ENCODE results near the gene HAP1. TPM values are rescaled to one million over a fixed set of nuclear protein-coding genes. Genes with fewer than 3 reads are reported as not detected.

The HAP1 gene
- total and polyA plus RNA-seq, 2 of the 8 experiments (the other 6 are each of a cell fraction or from before 2014, with no cell fraction given), result 2.3 to 3.6 TPM

DNA sequence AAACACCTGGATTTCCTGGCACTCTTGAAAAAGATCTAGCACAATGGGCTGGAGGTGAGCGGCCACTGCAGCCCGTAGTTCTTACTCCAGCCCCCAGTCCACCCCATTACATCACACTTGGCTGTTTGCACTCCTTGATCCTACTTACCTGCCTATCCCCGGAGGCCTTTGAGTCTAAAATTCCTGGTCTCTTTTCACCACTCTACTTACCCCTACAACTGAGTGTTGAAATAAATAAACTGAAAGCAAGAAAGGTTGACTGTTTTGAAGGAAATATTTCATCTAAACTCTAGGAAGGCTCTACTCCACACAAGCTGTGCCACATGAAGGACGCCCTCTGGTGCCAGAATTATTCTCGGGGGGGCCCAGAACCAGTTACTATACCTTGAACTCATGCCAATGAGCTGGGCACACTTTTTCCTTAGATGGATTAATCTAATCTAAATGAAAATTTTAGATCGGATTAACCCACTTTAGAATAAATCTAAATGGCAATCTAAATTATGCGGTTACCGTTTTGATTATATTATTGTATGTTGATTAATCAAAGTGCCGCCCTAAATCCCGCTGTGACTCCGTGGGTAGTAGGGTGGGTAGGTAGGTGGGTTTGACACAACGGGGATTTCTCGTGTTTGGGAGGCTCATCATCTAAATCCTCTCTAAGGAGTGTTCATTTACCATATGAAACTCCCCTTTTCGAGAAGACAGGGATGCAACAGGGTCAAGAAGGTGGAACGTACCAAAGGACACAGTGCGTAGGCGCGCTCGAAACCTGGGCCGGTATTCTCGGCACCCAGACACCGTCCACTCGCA lies 46.4 kb downstream of the HAP1 start (continued):
- TF ChIP-seq KDM4A (IDR thresholded peaks at IDR 0.05; ENCODE audit: low read depth, low read length, severe bottlenecking), result peak; percentile 9
- no peak for TF ChIP-seq BRCA1 (IDR thresholded peaks at IDR 0.05; ENCODE audit: low read depth, low read length)
- no peak for TF ChIP-seq RNF2 (IDR thresholded peaks at IDR 0.05; ENCODE audit: borderline replicate concordance, low read depth, low read length, missing control alignments, poor library complexity, severe bottlenecking)
- no peak for TF ChIP-seq PHF8 (conservative IDR thresholded peaks at IDR 0.05; ENCODE audit: low read depth, low read length)
- peak; percentile 2; the same call in 1 of the 2 replicates for TF ChIP-seq SP1 (IDR thresholded peaks at IDR 0.05; ENCODE audit: low read depth, low read length)
- no peak for TF ChIP-seq CTBP2 (IDR thresholded peaks at IDR 0.05; ENCODE audit: borderline replicate concordance, insufficient read depth, insufficient read length, low read length)

All from H1 (cell line).